Activated CD4-positive, alpha-beta T cell treated with anti-CD3 and anti-CD28 coated beads, Interleukin-2, amount 50 U/mL, for 24 hours (primary cell): ENCODE data around the gene THSD7A.

Experiments used
- DNase-seq, 2 donors: peaks; one replicate each; pipeline ENCODE4 v3.0.0-alpha.2; 2020; ENCODE audit warnings: low read depth in 1 of 2, low spot score in 1 of 2

Gene THSD7A

GRCh38 chr7:11706666-11707605 is 125.1 kb downstream of the THSD7A start:
- no peak for DNase-seq

- no peak for DNase-seq
Measured at GRCh38 chr7:11703829-11704228, 128.2 kb downstream of the THSD7A start.

GRCh38 chr7:11702938-11703337 is 129.1 kb downstream of the THSD7A start:
- DNase-seq = no peak

- DNase-seq = no peak
Measured at GRCh38 chr7:11701829-11702560, 130.0 kb downstream of the THSD7A start.

- DNase-seq = no peak
Measured at GRCh38 chr7:11699666-11700065, 132.3 kb downstream of the THSD7A start.

- no peak for DNase-seq
Measured at GRCh38 chr7:11698384-11698871, 133.6 kb downstream of the THSD7A start.

- DNase-seq = no peak
Measured at GRCh38 chr7:11690395-11690794, 141.6 kb downstream of the THSD7A start.

GRCh38 chr7:11689096-11689495 is 142.9 kb downstream of the THSD7A start:
- no peak for DNase-seq

- DNase-seq = no peak
Measured at GRCh38 chr7:11681461-11681860, 150.5 kb downstream of the THSD7A start.

GRCh38 chr7:11675163-11675562 is 156.8 kb downstream of the THSD7A start:
- DNase-seq = no peak

- DNase-seq = no peak
Measured at GRCh38 chr7:11668727-11669126, 163.3 kb downstream of the THSD7A start.

- DNase-seq = no peak
Measured at GRCh38 chr7:11667810-11668185, 164.2 kb downstream of the THSD7A start.

GRCh38 chr7:11667071-11667809 is 164.8 kb downstream of the THSD7A start:
- DNase-seq = no peak

- no peak for DNase-seq
Measured at GRCh38 chr7:11665357-11665756, 166.6 kb downstream of the THSD7A start.

- DNase-seq = no peak
Measured at GRCh38 chr7:11655642-11656041, 176.4 kb downstream of the THSD7A start.

- DNase-seq = no peak
Measured at GRCh38 chr7:11655163-11655562, 176.8 kb downstream of the THSD7A start.

- no peak for DNase-seq
Measured at GRCh38 chr7:11650500-11650899, 181.5 kb downstream of the THSD7A start.

GRCh38 chr7:11650030-11650429 is 182.0 kb downstream of the THSD7A start:
- DNase-seq = no peak

- DNase-seq = no peak
Measured at GRCh38 chr7:11648980-11649379, 183.0 kb downstream of the THSD7A start.

- no peak for DNase-seq
Measured at GRCh38 chr7:11648101-11648500, 183.9 kb downstream of the THSD7A start.

- DNase-seq = no peak
Measured at GRCh38 chr7:11642841-11643240, 189.2 kb downstream of the THSD7A start.
